ENCODE data around the gene MYBPC3. TPM values are rescaled to one million over a fixed set of nuclear protein-coding genes. Genes with fewer than 3 reads are reported as not detected.

Gene MYBPC3
- total RNA-seq, 1 donor from 2014 or later: 0.06 TPM

DNA sequence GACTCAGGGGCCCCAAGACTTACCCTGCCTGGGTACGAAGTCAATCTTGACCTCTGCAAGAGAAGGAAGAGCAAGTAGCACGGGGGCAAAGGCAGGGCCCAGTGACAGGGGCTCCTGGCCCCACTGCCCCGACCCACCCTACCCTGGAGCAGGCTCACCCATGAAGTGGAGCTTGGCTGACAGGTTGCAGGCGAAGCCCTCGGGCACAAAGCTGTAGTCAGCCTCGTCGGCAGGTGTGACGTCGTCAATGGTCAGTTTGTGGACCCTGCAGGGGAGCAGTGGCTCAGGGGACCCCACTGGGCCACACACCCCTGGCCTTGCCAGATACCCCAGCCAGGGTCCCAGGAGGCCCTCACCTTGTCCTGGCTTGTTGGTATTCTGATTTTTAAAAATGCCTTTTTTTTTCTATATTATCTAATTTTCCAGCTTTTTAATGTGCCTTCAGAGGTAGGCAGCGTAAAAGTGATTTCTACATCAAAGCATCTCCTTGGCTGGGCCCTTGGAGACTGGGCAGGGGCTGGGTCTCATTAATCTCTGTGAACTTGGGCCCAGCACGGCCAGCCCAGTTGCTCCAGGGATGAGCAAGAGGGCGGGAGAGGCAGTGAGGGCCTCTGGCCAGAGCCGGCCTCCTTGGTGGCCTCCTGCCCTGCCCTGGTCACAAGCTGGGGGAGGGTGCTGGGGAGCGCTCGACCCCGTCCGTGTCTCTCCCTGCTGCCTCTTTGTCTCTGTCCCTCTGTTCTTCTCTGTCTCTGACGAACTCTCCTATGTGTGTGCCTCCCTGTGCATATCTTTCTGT is 11.3 kb downstream of the MYBPC3 start:
- no peak for DNase-seq (ENCODE audit: low spot score)
- H2AFZ ChIP-seq (replicated peaks): no peak overlapping the region
- H3K27ac ChIP-seq: no peak overlapping the region

DNA sequence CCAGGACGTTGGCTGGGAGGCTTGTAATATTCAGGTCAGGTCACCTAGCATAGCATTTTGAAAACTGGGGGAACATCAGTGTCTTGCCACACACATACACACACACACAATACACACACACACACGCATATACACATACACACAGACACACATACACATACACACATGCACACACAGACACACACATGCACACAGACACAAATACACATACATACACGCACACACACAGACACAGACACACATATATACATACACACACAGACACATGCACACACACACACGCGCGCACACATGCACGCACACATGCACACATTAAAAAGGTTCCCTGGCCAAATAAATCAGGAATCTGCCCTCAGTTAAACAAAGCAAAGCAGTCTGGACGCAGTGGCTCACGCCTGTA is 12.5 kb downstream of the MYBPC3 start:
- H3K79me2 ChIP-seq (ENCODE audit: low read depth): no peaks in the 10 kb centered on the region
- no peaks in the 10 kb centered on the region for H3K9me3 ChIP-seq (ENCODE audit: low read depth)
- H3K4me2 ChIP-seq: no peak overlapping the region
- Mint-ChIP-seq H3K4me3 (peak overlapping the region; percentile 13), H3K36me3 (no peaks in the 10 kb centered on the region), H3K4me1 (peaks cover 15% of the 10 kb centered on the region), H3K9me3 (no peaks in the 10 kb centered on the region), H3K27me3 (ENCODE audit: insufficient read depth, low read depth) (peaks cover 6% of the 10 kb centered on the region), H3K27ac (no peak overlapping the region)
- H4K20me1 ChIP-seq (ENCODE audit: low read depth): no peaks in the 10 kb centered on the region
- H3K4me3 ChIP-seq: no peak overlapping the region
- peaks cover 4% of the 10 kb centered on the region for H3K4me1 ChIP-seq
- DNase-seq (ENCODE audit: low spot score): no peak
- peaks cover 7% of the 10 kb centered on the region for H3F3A ChIP-seq (ENCODE audit: low read depth)
- TF ChIP-seq CTCF (IDR thresholded peaks at IDR 0.05) (no peak), EZH2 (IDR thresholded peaks at IDR 0.05) (no peak), EZH2phosphoT487 (IDR thresholded peaks at IDR 0.05) (no peak)
- H3K27me3 ChIP-seq: no peaks in the 10 kb centered on the region
- H3K27ac ChIP-seq: no peak overlapping the region
- no peak overlapping the region for H2AFZ ChIP-seq (replicated peaks)
- H3K36me3 ChIP-seq: no peaks in the 10 kb centered on the region
- no peak overlapping the region for H3K9ac ChIP-seq

More for the DNA sequence above, 11.3 kb downstream of the MYBPC3 start:
- H3K4me1 Mint-ChIP-seq: peaks cover 17% of the 10 kb centered on the region
- no peaks in the 10 kb centered on the region for H3K27me3 ChIP-seq
- no peaks in the 10 kb centered on the region for H3K9me3 Mint-ChIP-seq
- H3K4me3 ChIP-seq: no peak overlapping the region
- no peaks in the 10 kb centered on the region for H3K36me3 ChIP-seq
- peaks cover 10% of the 10 kb centered on the region for H3K4me1 ChIP-seq
- H3K4me3 Mint-ChIP-seq: no peak overlapping the region
- no peaks in the 10 kb centered on the region for H4K20me1 ChIP-seq (ENCODE audit: low read depth)
- H3K79me2 ChIP-seq (ENCODE audit: low read depth): no peaks in the 10 kb centered on the region
- no peaks in the 10 kb centered on the region for H3K36me3 Mint-ChIP-seq
- TF ChIP-seq EZH2 (IDR thresholded peaks at IDR 0.05) (no peak), EZH2phosphoT487 (IDR thresholded peaks at IDR 0.05) (no peak), CTCF (IDR thresholded peaks at IDR 0.05) (no peak)
- peaks cover 3% of the 10 kb centered on the region for H3K27me3 Mint-ChIP-seq (ENCODE audit: insufficient read depth, low read depth)
- no peak overlapping the region for H3K4me2 ChIP-seq
- H3F3A ChIP-seq (ENCODE audit: low read depth): peaks cover 18% of the 10 kb centered on the region
- no peak overlapping the region for H3K9ac ChIP-seq
- H3K27ac Mint-ChIP-seq: peak overlapping the region; percentile 39
- no peaks in the 10 kb centered on the region for H3K9me3 ChIP-seq (ENCODE audit: low read depth)

DNA sequence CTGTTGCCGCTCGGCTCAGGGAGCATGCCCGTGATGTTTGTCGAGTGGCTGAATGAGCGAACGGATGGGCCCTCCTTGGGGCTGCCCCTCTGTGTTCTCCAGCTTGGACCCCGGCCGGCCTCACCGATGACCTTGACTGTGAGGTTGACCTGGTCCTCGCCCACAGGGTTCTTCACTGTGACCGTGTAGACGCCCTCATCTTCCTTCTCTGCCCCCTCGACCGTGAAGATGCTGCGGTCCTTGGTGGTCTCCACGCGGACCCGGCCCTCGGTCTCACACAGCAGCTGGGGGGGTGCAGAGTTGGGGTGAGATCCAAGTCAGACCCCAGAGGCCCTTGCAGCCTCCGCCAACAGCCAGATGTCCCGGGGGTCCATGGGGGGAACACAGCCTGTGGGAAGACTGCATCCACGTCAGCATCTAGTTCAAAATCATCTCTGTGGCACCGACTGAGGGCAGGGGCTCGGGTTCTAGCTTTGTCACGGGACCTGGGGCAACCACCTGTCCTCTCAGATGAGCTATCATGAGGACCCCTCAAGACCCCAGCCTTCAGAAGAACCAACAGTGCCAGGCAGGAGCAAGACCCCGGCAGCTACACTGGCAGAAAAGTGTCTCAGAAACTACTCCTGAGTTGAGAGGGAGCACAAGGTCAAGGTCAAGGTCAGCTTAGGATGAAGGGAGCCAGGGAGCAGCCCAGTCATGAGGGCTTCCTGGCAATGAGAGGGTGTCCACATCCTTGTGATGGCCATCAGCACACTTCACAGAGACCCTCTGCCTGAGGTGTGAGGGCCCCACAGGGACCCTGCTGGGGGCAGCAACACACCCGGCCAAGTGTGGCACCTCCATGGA is 13.9 kb downstream of the MYBPC3 start:
- Histone ChIP-seq H3K9me3 (ENCODE audit: low read depth) (no peaks in the 10 kb centered on the region), H3K79me2 (ENCODE audit: low read depth) (no peaks in the 10 kb centered on the region), H3K4me1 (no peaks in the 10 kb centered on the region), H2AFZ (replicated peaks) (no peak overlapping the region), H3K27me3 (no peaks in the 10 kb centered on the region), H3K9ac (no peak overlapping the region), H4K20me1 (ENCODE audit: low read depth) (no peaks in the 10 kb centered on the region), H3K27ac (no peak overlapping the region), H3F3A (ENCODE audit: low read depth) (no peaks in the 10 kb centered on the region), H3K36me3 (no peaks in the 10 kb centered on the region), H3K4me2 (no peak overlapping the region), H3K4me3 (no peak overlapping the region)
- H3K36me3 Mint-ChIP-seq: no peaks in the 10 kb centered on the region
- TF ChIP-seq EZH2 (IDR thresholded peaks at IDR 0.05): no peak
- no peak for TF ChIP-seq CTCF (IDR thresholded peaks at IDR 0.05)
- no peak for TF ChIP-seq EZH2phosphoT487 (IDR thresholded peaks at IDR 0.05)
- H3K4me3 Mint-ChIP-seq: no peak overlapping the region
- H3K9me3 Mint-ChIP-seq: no peaks in the 10 kb centered on the region
- H3K4me1 Mint-ChIP-seq: peaks cover 15% of the 10 kb centered on the region
- no peak for DNase-seq (ENCODE audit: low spot score)
- H3K27me3 Mint-ChIP-seq (ENCODE audit: insufficient read depth, low read depth): peaks cover 6% of the 10 kb centered on the region
- no peak overlapping the region for H3K27ac Mint-ChIP-seq
